IPS-18a (cell line): ENCODE measurements around the gene USP9X.
"Not testable (repeated sequence)": the region's sequence is repeated elsewhere in the genome, so short reads cannot be mapped to it uniquely, and the experiment has no call there.

Source experiments
- H3K27ac ChIP-seq: one replicate; pipeline ENCODE4 v1.5.1; 2013; ENCODE audit warnings: low read length
- H3K27me3 ChIP-seq: one replicate; pipeline ENCODE4 v1.6.1; 2013; ENCODE audit warnings: mild to moderate bottlenecking, low read length; ENCODE audit not compliant: control insufficient read depth, insufficient read depth
- H3K36me3 ChIP-seq: one replicate; pipeline ENCODE4 v1.6.1; 2013; ENCODE audit warnings: low read depth, low read length; ENCODE audit not compliant: control insufficient read depth
- H3K4me1 ChIP-seq: one replicate; pipeline ENCODE4 v1.6.1; 2013; ENCODE audit warnings: low read depth, low read length; ENCODE audit not compliant: control insufficient read depth
- H3K4me3 ChIP-seq: one replicate; pipeline ENCODE4 v1.5.1; 2013; ENCODE audit warnings: low read length
- H3K9ac ChIP-seq: one replicate; pipeline ENCODE4 v1.6.1; 2013; ENCODE audit warnings: mild to moderate bottlenecking, low read length, moderate library complexity
- H3K9me3 ChIP-seq: one replicate; pipeline ENCODE4 v1.6.1; 2013; ENCODE audit warnings: low read depth, low read length; ENCODE audit not compliant: control insufficient read depth

The USP9X gene

GRCh38 chrX:41167888-41168287, 82.6 kb downstream of the USP9X start:
- Histone ChIP-seq H3K4me3 (no peak overlapping the region), H3K27ac (no peak overlapping the region), H3K4me1 (no peaks in the 10 kb centered on the region), H3K9ac (no peak overlapping the region), H3K9me3 (no peaks in the 10 kb centered on the region), H3K36me3 (peaks cover 70% of the 10 kb centered on the region), H3K27me3 (no peaks in the 10 kb centered on the region)

DNA sequence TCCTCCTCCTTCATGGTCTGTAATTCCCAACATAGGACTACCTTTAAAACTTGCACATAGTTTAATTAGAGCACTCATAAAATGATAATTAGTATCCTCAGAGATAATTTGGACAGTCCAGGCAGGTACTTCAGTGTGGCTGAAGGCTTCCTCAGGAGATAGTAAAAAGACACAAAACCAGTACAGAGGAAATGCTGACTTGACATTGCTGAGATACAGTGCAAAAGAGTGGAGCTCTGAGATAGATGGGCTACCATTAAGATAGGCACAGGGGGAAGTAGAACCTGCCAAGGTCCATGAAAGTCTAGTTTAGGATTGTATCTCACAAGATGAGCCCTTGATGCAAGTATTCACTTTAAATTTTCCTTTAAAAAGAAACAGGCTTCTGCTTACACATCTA, 91.0 kb downstream of the USP9X start:
- peaks cover 56% of the 10 kb centered on the region for H3K36me3 ChIP-seq
- no peak overlapping the region for H3K9ac ChIP-seq
- H3K4me3 ChIP-seq, result no peak overlapping the region
- no peaks in the 10 kb centered on the region for H3K27me3 ChIP-seq
- H3K9me3 ChIP-seq, result no peaks in the 10 kb centered on the region
- no peaks in the 10 kb centered on the region for H3K4me1 ChIP-seq
- no peak overlapping the region for H3K27ac ChIP-seq

GRCh38 chrX:41177297-41177696, 92.1 kb downstream of the USP9X start:
- H3K4me1 ChIP-seq, result no peaks in the 10 kb centered on the region
- H3K36me3 ChIP-seq, result peaks cover 54% of the 10 kb centered on the region

GRCh38 chrX:41178201-41178600, 93.0 kb downstream of the USP9X start:
- no peak overlapping the region for H3K9ac ChIP-seq
- peaks cover 48% of the 10 kb centered on the region for H3K36me3 ChIP-seq
- H3K4me1 ChIP-seq, result no peaks in the 10 kb centered on the region
- no peaks in the 10 kb centered on the region for H3K27me3 ChIP-seq
- no peaks in the 10 kb centered on the region for H3K9me3 ChIP-seq
- H3K27ac ChIP-seq, result no peak overlapping the region
- no peak overlapping the region for H3K4me3 ChIP-seq

More at GRCh38 chrX:41177297-41177696, 92.1 kb downstream of the USP9X start:
- Histone ChIP-seq H3K27ac (no peak overlapping the region), H3K4me3 (no peak overlapping the region), H3K27me3 (no peaks in the 10 kb centered on the region), H3K9me3 (no peaks in the 10 kb centered on the region), H3K9ac (no peak overlapping the region)

DNA sequence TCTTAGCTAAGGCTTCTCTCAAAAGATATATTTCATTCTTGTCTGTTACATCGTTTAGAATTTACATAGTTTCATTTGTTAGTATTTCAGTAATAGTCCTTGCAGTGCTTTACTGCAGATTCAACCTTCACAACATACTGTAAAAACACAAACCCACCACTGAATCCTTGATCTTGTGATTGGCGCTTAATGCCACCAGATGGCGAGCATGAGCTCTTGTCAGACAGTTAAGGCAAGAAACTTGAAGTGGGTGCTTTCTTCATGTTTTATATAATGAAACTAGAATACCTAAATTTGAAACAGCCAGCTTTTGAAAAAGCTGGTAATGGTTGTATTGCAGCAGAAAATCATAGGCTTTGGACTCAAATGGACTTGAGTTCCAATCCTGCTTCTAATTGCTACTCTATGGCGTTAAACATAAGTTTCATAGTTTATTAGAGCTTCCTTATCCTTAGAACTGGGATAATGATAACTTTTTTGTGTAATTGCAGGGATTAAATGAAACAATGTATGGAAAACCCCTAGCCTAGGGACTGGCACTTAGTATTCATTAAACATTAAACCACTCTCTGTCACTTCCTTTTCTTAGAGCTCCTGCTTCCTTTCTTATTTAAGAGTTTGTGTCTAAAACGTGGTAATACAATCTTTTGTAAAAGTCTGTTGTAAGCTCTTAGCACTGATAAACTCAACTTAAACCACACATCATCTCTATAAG, 95.1 kb downstream of the USP9X start:
- peaks cover 51% of the 10 kb centered on the region for H3K36me3 ChIP-seq
- no peaks in the 10 kb centered on the region for H3K4me1 ChIP-seq
- no peaks in the 10 kb centered on the region for H3K9me3 ChIP-seq
- no peaks in the 10 kb centered on the region for H3K27me3 ChIP-seq
- H3K27ac ChIP-seq, result no peak overlapping the region
- H3K9ac ChIP-seq, result no peak overlapping the region
- H3K4me3 ChIP-seq, result no peak overlapping the region

DNA sequence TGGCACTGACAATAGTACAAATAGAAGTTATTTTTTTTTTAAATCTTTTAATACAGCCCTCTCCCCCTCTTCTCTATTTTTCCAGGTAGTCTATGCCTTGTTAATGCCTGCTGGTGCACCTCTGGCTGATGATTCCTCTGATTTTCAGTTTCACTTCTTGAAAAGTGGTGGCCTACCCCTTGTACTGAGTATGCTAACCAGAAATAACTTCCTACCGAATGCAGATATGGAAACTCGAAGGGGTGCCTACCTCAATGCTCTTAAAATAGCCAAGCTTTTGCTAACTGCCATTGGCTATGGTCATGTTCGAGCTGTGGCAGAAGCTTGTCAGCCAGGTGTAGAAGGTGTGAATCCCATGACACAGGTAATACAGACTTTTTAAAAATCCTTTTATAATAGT, 99.1 kb downstream of the USP9X start:
- no peaks in the 10 kb centered on the region for H3K27me3 ChIP-seq
- H3K9ac ChIP-seq, result no peak overlapping the region
- H3K27ac ChIP-seq, result no peak overlapping the region
- no peak overlapping the region for H3K4me3 ChIP-seq
- H3K36me3 ChIP-seq, result peaks cover 79% of the 10 kb centered on the region
- no peaks in the 10 kb centered on the region for H3K4me1 ChIP-seq
- H3K9me3 ChIP-seq, result no peaks in the 10 kb centered on the region

- H3K4me1 ChIP-seq, H3K27me3 ChIP-seq, H3K27ac ChIP-seq, H3K9me3 ChIP-seq, H3K4me3 ChIP-seq, H3K9ac ChIP-seq: not testable (repeated sequence)
- peaks cover 89% of the 10 kb centered on the region for H3K36me3 ChIP-seq
Observed at GRCh38 chrX:41186946-41187345, 101.7 kb downstream of the USP9X start.

DNA sequence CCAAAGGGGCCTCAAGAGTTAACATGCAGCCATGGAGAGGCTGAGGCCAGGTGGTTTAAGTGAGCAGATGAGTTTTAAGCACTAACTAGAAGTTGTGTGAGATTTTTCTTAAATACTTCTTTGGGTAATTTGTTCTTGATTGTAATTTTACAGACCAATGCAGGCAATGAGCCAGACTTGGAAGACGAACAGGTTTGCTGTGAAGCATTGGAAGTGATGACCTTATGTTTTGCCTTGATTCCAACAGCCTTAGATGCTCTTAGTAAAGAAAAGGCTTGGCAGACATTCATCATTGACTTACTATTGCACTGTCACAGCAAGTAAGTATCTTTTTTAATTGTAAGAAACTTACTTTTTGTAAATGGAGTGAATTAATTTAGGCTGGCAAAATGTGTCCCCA, 103.9 kb downstream of the USP9X start:
- Histone ChIP-seq H3K36me3 (peaks cover 82% of the 10 kb centered on the region), H3K27ac (no peak overlapping the region), H3K4me3 (no peak overlapping the region), H3K9me3 (no peaks in the 10 kb centered on the region), H3K27me3 (no peaks in the 10 kb centered on the region), H3K4me1 (no peaks in the 10 kb centered on the region), H3K9ac (no peak overlapping the region)

- Histone ChIP-seq H3K27ac (no peak overlapping the region), H3K9me3 (no peaks in the 10 kb centered on the region), H3K4me1 (no peaks in the 10 kb centered on the region), H3K4me3 (no peak overlapping the region), H3K27me3 (no peaks in the 10 kb centered on the region), H3K9ac (no peak overlapping the region), H3K36me3 (peaks cover 71% of the 10 kb centered on the region)
Observed at GRCh38 chrX:41192880-41193279, 107.6 kb downstream of the USP9X start.

DNA sequence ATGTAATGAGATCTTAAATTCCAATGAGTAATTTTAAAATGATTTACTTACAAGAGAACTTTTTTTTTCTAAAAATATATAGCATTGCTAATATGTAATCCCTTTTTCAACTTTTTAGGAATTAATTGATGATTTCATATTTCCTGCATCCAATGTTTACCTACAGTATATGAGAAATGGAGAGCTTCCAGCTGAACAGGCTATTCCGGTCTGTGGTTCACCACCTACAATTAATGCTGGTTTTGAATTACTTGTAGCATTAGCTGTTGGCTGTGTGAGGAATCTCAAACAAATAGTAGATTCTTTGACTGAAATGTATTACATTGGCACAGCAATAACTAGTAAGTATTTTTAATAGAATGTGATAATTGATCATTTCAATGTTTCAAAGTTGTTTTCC, 113.2 kb downstream of the USP9X start:
- Histone ChIP-seq H3K36me3 (peaks cover 70% of the 10 kb centered on the region), H3K4me3 (no peak overlapping the region), H3K27ac (no peak overlapping the region), H3K9ac (no peak overlapping the region), H3K9me3 (no peaks in the 10 kb centered on the region), H3K27me3 (no peaks in the 10 kb centered on the region), H3K4me1 (no peaks in the 10 kb centered on the region)

- H3K4me1 ChIP-seq, result no peaks in the 10 kb centered on the region
- H3K27me3 ChIP-seq, result no peaks in the 10 kb centered on the region
- no peak overlapping the region for H3K27ac ChIP-seq
- no peak overlapping the region for H3K9ac ChIP-seq
- peaks cover 83% of the 10 kb centered on the region for H3K36me3 ChIP-seq
- peaks cover 4% of the 10 kb centered on the region for H3K9me3 ChIP-seq
- H3K4me3 ChIP-seq, result no peak overlapping the region
Observed at GRCh38 chrX:41200785-41201184, 115.5 kb downstream of the USP9X start.

- Histone ChIP-seq H3K27ac (no peak overlapping the region), H3K4me1 (no peaks in the 10 kb centered on the region), H3K27me3 (no peaks in the 10 kb centered on the region), H3K4me3 (no peak overlapping the region), H3K36me3 (peaks cover 63% of the 10 kb centered on the region), H3K9me3 (peaks cover 6% of the 10 kb centered on the region), H3K9ac (no peak overlapping the region)
Observed at GRCh38 chrX:41209853-41210252, 124.6 kb downstream of the USP9X start.
